Fibroblast of mammary gland (primary cell): ENCODE data around the gene ANKRD42.
A peak's percentile ranks its signal among the peaks of the same experiment; 100 is the strongest.

Experiments used
- DNase-seq: peaks from one replicate; pipeline ENCODE4 v3.0.0-alpha.2; 2010; ENCODE audit warnings: low read depth
- H3K4me3 ChIP-seq: 2 replicates; pipeline ENCODE4 v1.5.1; 2011; ENCODE audit warnings: low read depth, mild to moderate bottlenecking, low read length, moderate library complexity; ENCODE audit not compliant: control insufficient read depth
- TF ChIP-seq, protein P1 (sequence below): conservative IDR thresholded peaks from 2 replicates; pipeline ENCODE4 v1.5.1; 2011; ENCODE audit warnings: low read depth, low read length, inconsistent platforms; ENCODE audit not compliant: control insufficient read depth, insufficient read depth

ANKRD42 gene

DNA sequence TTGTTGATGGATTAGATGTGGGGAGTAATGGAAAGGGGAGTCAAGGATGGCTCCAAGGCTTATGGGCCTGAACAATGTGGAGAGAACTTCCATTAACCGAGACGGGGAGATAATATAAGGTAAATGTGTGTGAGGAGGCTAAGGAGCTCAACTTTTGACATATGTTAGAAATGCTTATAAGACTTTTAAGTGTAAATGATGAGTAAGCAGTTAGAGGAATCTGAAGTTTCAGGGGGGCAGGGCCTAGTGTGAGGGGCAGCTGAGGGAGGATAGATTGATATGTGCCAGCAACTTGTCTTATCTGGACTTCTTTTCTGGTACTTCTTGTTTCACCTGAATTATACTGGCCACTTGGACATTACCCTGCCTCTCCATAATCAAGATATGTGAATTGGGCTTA, 29.9 kb downstream of the ANKRD42 start:
- DNase-seq, result no peak
- H3K4me3 ChIP-seq, result no peak overlapping the region
- TF ChIP-seq, protein P1, sequence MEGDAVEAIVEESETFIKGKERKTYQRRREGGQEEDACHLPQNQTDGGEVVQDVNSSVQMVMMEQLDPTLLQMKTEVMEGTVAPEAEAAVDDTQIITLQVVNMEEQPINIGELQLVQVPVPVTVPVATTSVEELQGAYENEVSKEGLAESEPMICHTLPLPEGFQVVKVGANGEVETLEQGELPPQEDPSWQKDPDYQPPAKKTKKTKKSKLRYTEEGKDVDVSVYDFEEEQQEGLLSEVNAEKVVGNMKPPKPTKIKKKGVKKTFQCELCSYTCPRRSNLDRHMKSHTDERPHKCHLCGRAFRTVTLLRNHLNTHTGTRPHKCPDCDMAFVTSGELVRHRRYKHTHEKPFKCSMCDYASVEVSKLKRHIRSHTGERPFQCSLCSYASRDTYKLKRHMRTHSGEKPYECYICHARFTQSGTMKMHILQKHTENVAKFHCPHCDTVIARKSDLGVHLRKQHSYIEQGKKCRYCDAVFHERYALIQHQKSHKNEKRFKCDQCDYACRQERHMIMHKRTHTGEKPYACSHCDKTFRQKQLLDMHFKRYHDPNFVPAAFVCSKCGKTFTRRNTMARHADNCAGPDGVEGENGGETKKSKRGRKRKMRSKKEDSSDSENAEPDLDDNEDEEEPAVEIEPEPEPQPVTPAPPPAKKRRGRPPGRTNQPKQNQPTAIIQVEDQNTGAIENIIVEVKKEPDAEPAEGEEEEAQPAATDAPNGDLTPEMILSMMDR, result no peak

DNA sequence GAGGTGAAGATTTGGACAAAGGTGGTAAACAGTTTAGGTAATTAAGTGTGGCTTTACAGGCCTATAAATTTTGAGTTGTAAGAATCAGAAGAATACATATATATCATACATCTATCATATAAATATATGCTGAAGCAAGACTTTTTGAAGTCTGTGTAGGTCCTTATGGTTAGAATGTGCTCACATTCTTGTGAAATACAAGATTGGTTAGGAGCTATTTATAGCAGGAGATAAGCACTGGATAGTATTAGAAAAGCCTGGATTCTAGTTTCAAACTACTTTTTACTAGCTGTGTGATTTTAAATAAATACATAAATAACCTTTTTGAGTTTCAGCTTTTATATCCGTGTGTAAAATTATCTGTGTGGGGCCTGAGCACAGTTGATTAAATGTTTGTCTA, 42.3 kb downstream of the ANKRD42 start:
- H3K4me3 ChIP-seq, result no peak overlapping the region
- no peak for DNase-seq
- TF ChIP-seq, protein P1, result no peak

DNA sequence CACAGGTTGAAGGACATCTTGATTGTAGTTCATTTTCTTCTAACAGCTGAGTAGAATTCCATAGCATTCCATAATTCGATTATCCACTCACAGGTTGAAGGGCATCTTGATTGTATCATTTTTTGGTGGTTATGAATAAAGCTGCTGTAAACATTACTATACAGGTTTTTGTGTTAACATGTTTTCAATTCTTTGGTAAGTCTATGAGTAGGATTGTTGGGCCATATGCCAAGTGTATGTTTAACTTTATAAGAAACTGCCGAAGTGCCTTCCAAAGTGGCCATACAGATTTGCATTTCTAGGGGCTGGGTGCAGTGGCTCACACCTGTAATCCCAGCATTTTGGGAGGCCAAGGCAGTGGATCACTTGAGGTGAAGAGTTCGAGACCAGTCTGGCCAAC, 44.6 kb downstream of the ANKRD42 start:
- TF ChIP-seq, protein P1, result no peak
- peak; percentile 6 for DNase-seq
- no peak overlapping the region for H3K4me3 ChIP-seq

DNA sequence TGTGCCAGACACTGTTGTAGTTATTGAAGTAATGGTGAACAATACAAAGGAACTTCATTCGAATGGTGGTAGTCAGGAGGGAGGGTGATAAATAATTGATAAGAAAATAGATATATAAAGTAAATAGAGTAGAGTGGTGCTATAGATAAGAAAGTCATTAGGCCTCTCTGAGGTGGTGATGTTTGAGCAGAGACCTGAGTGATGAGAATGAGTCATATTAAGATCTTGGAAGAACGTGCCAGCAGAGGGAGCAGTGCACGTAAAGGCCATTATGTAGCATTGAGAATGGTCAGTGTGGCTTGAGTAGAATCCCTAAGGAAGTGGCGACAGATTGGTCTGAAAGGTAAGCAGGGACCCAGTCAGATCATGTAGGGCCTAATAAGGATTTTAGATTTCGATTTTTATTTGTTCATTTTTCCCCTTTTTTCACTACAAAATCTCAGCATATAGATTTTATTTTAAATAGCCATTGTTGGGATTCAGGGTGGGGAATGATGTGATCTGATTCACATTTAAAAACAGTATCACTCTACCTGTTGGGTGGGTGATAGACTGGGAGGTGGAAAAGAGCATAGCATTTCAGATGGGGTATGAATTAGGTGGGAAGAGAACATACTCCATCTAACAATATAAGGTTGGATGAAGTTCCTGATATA, 47.9 kb downstream of the ANKRD42 start:
- TF ChIP-seq, protein P1, result peak; percentile 70
- H3K4me3 ChIP-seq, result no peak overlapping the region

DNA sequence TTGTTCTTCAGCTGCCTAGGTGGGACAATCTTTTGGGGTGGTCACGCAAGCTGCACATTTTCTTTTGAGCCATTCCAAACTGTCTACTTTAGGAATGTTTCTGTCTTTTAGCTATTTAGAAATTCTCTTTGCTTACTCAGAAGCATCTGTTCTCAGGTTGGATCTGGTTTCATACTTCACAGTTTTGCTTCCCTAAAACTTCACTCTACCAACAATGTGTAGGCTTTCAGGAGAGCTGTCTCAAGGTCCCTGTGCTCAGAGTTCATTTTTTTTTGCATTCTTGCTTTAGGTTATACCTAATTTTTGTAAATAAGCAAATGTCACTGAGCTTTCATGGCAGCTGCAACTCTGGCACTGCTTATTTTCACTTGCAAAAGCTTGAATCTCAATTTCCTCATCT, 55.9 kb downstream of the ANKRD42 start:
- H3K4me3 ChIP-seq, result no peak overlapping the region
- no peak for DNase-seq
- TF ChIP-seq, protein P1, result no peak

More for the DNA sequence above, 47.9 kb downstream of the ANKRD42 start:
- DNase-seq, result peak; percentile 78

DNA sequence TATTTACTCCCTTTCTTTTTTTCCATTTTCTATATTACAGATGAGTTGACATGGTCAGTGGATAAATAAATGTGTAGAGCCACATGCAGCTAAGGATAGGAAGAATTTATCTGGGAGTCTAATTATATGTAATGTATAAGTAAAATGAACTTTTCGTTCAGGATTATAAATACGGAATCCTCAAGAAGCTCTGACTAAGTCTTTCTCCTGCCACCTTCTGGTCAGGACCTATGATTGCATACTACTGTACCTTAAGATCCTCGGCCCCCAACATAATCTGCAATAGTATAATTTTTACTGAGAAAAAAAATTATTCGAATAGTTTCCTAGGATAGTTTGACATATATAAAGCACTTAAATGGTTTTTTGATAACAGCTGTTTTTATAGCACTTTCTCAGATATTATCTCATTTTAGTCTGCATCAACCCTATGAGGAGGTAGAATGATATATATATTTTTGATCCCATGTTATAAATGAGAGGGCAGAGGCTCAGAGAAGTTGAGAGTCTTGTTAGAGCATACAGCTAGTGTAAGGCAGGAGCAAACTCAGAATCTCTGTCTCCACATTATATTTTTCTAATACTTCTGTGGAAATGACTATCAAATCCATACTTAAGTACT, 56.6 kb downstream of the ANKRD42 start:
- H3K4me3 ChIP-seq, result no peak overlapping the region
- TF ChIP-seq, protein P1, result peak; percentile 78
- peak; percentile 66 for DNase-seq

DNA sequence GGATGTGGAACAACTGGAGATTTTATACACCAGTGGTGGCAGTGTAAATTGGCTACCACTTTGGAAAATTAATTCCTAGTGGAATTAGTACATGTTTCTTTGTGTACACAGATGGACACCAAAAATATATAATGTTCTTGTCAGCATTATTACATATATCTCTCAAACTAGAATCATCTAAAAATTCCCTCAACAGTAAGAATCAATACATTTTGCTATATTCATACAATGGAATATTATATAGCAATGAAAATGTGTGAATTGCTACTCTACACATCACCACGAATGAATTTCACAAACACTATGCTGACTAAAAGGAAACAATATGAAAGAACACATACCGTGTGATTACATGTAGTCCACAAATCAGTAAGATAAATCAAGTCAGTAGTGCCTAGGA, 58.8 kb downstream of the ANKRD42 start:
- H3K4me3 ChIP-seq, result no peak overlapping the region
- TF ChIP-seq, protein P1, result no peak
- DNase-seq, result no peak
